K562 (cell line): Measurements from ENCODE around the gene LRRC7.

Experiments used
- FOSL1 ChIP-seq: fragments of 200-800 bp; sonication (Bioruptor generic); conservative IDR thresholded peaks from 2 replicates; pipeline ENCODE4 v1.6.1; 2016; ENCODE audit warnings: missing genetic modification characterization, missing compliant biosample characterization
- MCM7 ChIP-seq, 2 experiments: fragments of 450-650 bp; IDR thresholded peaks; 2 replicates each; pipeline ENCODE4 v1.6.1; 2016 to 2018
- NCOA6 ChIP-seq: fragments of 450-650 bp; IDR thresholded peaks from 2 replicates; pipeline ENCODE4 v1.6.1; 2017; ENCODE audit warnings: mild to moderate bottlenecking
- PCBP1 ChIP-seq: fragments of 200-400 bp; formaldehyde crosslinking; IDR thresholded peaks from 2 replicates; pipeline ENCODE4 v1.6.1; 2018; ENCODE audit warnings: mild to moderate bottlenecking, low read depth, low read length; ENCODE audit not compliant: poor library complexity, severe bottlenecking
- POLR2AphosphoS5 ChIP-seq: IDR thresholded peaks from 2 replicates; pipeline ENCODE4 v1.6.1; 2011; ENCODE audit warnings: mild to moderate bottlenecking, low read depth, low read length, moderate library complexity; ENCODE audit not compliant: control insufficient read depth, insufficient read depth
- STAT5B ChIP-seq: fragments of 250-450 bp; sonication (Bioruptor Pico); IDR thresholded peaks from 2 replicates; pipeline ENCODE4 v1.8.0; 2021; ENCODE audit warnings: mild to moderate bottlenecking, inconsistent platforms
- ZNF121 ChIP-seq: sonication (generic); formaldehyde crosslinking; conservative IDR thresholded peaks from 2 replicates; pipeline ENCODE4 v1.8.0; 2022; ENCODE audit warnings: missing genetic modification reagents
- ZNF184 ChIP-seq: sonication (generic); formaldehyde crosslinking; IDR thresholded peaks from 2 replicates; pipeline ENCODE4 v1.5.0; 2020; ENCODE audit warnings: missing genetic modification reagents
- ZNF644 ChIP-seq: fragments of 200-800 bp; sonication (Bioruptor generic); IDR thresholded peaks from 2 replicates; pipeline ENCODE4 v1.6.1; 2016; ENCODE audit warnings: low read depth, missing genetic modification characterization, missing compliant biosample characterization
- TF ChIP-seq, protein P1 (sequence below): sonication (generic); formaldehyde crosslinking; IDR thresholded peaks from 2 replicates; pipeline ENCODE4 v1.8.1; 2023; ENCODE audit warnings: mild to moderate bottlenecking, missing genetic modification reagents
- TF ChIP-seq, protein P2 (sequence below), 3 experiments: IDR thresholded peaks in 2 of 3; conservative IDR thresholded peaks in 1 of 3; 2 replicates each; pipeline ENCODE4 v1.5.1; 2011 to 2012; ENCODE audit warnings: low read length in 3 of 3, mild to moderate bottlenecking in 3 of 3, control low read depth in 2 of 3, improper control_type of control experiment in 1 of 3, inconsistent platforms in 1 of 3, low read depth in 1 of 3, mixed read lengths in 1 of 3, moderate library complexity in 1 of 3; ENCODE audit not compliant: insufficient read depth in 2 of 3
- TF ChIP-seq, protein P3 (sequence below): sonication (generic); formaldehyde crosslinking; IDR thresholded peaks from 2 replicates; pipeline ENCODE4 v1.9.0; 2022; ENCODE audit warnings: mild to moderate bottlenecking, missing genetic modification reagents
- TF ChIP-seq, protein P4 (sequence below): sonication (generic); formaldehyde crosslinking; IDR thresholded peaks from 2 replicates; pipeline ENCODE4 v1.8.1; 2022; ENCODE audit warnings: missing genetic modification reagents
- TF ChIP-seq, protein P5 (sequence below): fragments of 250-450 bp; sonication (Bioruptor Pico); IDR thresholded peaks from 2 replicates; pipeline ENCODE4 v1.5.0; 2021; ENCODE audit warnings: mild to moderate bottlenecking, borderline replicate concordance

DNA sequence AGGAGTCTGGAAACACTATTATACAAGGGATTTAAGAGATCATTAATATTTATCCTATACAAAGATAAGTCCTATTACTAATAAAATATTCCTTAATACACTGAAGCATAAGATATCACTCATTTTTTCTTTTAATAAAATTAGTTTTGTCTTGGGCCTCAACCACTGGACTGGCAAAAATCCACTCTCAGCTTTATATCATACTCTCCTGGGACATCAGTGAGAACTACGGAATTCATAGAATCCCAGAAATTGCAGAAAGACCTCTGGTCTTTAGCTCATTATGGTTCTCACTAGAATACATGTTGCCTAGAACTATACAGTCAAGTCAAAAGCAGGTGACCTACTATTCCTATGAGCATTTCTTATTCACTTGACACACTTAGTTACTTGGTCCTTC, 352.7 kb downstream of the LRRC7 start:
- TF ChIP-seq, protein P1, sequence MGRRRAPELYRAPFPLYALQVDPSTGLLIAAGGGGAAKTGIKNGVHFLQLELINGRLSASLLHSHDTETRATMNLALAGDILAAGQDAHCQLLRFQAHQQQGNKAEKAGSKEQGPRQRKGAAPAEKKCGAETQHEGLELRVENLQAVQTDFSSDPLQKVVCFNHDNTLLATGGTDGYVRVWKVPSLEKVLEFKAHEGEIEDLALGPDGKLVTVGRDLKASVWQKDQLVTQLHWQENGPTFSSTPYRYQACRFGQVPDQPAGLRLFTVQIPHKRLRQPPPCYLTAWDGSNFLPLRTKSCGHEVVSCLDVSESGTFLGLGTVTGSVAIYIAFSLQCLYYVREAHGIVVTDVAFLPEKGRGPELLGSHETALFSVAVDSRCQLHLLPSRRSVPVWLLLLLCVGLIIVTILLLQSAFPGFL (CRISPR knock-in tag), result no peak
- TF ChIP-seq ZNF644, result no peak
- TF ChIP-seq, protein P2, sequence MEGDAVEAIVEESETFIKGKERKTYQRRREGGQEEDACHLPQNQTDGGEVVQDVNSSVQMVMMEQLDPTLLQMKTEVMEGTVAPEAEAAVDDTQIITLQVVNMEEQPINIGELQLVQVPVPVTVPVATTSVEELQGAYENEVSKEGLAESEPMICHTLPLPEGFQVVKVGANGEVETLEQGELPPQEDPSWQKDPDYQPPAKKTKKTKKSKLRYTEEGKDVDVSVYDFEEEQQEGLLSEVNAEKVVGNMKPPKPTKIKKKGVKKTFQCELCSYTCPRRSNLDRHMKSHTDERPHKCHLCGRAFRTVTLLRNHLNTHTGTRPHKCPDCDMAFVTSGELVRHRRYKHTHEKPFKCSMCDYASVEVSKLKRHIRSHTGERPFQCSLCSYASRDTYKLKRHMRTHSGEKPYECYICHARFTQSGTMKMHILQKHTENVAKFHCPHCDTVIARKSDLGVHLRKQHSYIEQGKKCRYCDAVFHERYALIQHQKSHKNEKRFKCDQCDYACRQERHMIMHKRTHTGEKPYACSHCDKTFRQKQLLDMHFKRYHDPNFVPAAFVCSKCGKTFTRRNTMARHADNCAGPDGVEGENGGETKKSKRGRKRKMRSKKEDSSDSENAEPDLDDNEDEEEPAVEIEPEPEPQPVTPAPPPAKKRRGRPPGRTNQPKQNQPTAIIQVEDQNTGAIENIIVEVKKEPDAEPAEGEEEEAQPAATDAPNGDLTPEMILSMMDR (IDR thresholded peaks at IDR 0.05 in 2 of 3, conservative IDR thresholded peaks at IDR 0.05 in 1 of 3; ENCODE audit: insufficient read depth in 2 of 3, low read depth in 1 of 3, low read length in 3 of 3), result no peak
- TF ChIP-seq PCBP1, result no peak
- TF ChIP-seq, protein P3, sequence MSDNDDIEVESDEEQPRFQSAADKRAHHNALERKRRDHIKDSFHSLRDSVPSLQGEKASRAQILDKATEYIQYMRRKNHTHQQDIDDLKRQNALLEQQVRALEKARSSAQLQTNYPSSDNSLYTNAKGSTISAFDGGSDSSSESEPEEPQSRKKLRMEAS (CRISPR knock-in tag), result no peak
- no peak for TF ChIP-seq MCM7 (IDR thresholded peaks at IDR 0.05)
- TF ChIP-seq, protein P4, sequence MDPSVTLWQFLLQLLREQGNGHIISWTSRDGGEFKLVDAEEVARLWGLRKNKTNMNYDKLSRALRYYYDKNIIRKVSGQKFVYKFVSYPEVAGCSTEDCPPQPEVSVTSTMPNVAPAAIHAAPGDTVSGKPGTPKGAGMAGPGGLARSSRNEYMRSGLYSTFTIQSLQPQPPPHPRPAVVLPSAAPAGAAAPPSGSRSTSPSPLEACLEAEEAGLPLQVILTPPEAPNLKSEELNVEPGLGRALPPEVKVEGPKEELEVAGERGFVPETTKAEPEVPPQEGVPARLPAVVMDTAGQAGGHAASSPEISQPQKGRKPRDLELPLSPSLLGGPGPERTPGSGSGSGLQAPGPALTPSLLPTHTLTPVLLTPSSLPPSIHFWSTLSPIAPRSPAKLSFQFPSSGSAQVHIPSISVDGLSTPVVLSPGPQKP (CRISPR knock-in tag), result no peak
- TF ChIP-seq STAT5B, result no peak
- TF ChIP-seq, protein P5, sequence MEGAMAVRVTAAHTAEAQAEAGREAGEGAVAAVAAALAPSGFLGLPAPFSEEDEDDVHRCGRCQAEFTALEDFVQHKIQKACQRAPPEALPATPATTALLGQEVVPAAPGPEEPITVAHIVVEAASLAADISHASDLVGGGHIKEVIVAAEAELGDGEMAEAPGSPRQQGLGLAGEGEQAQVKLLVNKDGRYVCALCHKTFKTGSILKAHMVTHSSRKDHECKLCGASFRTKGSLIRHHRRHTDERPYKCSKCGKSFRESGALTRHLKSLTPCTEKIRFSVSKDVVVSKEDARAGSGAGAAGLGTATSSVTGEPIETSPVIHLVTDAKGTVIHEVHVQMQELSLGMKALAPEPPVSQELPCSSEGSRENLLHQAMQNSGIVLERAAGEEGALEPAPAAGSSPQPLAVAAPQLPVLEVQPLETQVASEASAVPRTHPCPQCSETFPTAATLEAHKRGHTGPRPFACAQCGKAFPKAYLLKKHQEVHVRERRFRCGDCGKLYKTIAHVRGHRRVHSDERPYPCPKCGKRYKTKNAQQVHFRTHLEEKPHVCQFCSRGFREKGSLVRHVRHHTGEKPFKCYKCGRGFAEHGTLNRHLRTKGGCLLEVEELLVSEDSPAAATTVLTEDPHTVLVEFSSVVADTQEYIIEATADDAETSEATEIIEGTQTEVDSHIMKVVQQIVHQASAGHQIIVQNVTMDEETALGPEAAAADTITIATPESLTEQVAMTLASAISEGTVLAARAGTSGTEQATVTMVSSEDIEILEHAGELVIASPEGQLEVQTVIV, result no peak
- TF ChIP-seq NCOA6, result no peak
- no peak for TF ChIP-seq ZNF121 (CRISPR knock-in tag)
- TF ChIP-seq FOSL1 (tag), result no peak
- TF ChIP-seq POLR2AphosphoS5, result no peak
- TF ChIP-seq ZNF184 (CRISPR knock-in tag), result no peak
